H9 (cell line): ENCODE results near the gene NPM3. TPM values are rescaled to one million over a fixed set of nuclear protein-coding genes. Genes with fewer than 3 reads are reported as not detected.

ENCODE experiments used
- DNase-seq: peaks from one replicate; pipeline ENCODE4 v3.0.0-alpha.2; 2017
- H2AFZ ChIP-seq: one replicate; pipeline ENCODE4 v1.6.1; 2013; ENCODE audit warnings: mild to moderate bottlenecking, low read length, control low read depth, moderate library complexity
- H2AK5ac ChIP-seq: 2 replicates; pipeline ENCODE4 v1.6.1; 2013; ENCODE audit warnings: low read length, control low read depth, mixed read lengths; ENCODE audit not compliant: insufficient read length
- H2BK120ac ChIP-seq: one replicate; pipeline ENCODE4 v1.6.1; 2013; ENCODE audit warnings: low read depth, mild to moderate bottlenecking, low read length, control low read depth, inconsistent platforms; ENCODE audit not compliant: poor library complexity, severe bottlenecking
- H2BK12ac ChIP-seq: 2 replicates; pipeline ENCODE4 v1.6.1; 2013; ENCODE audit warnings: low read length, control low read depth, mixed read lengths, low read depth; ENCODE audit not compliant: insufficient read length
- H2BK15ac ChIP-seq: 2 replicates; pipeline ENCODE4 v1.6.1; 2013; ENCODE audit warnings: low read depth, low read length, control low read depth
- H2BK20ac ChIP-seq: one replicate; pipeline ENCODE4 v1.6.1; 2013; ENCODE audit warnings: low read depth, mild to moderate bottlenecking, low read length, control low read depth, inconsistent platforms; ENCODE audit not compliant: poor library complexity, severe bottlenecking
- H2BK5ac ChIP-seq: 2 replicates; pipeline ENCODE4 v1.6.1; 2013; ENCODE audit warnings: low read length, control low read depth, mixed read lengths; ENCODE audit not compliant: insufficient read length
- H3K14ac ChIP-seq: 2 replicates; pipeline ENCODE4 v1.6.1; 2013; ENCODE audit warnings: low read length, control low read depth; ENCODE audit not compliant: insufficient read depth
- H3K18ac ChIP-seq: 2 replicates; pipeline ENCODE4 v1.6.1; 2013; ENCODE audit warnings: low read depth, mild to moderate bottlenecking, mixed read lengths, low read length, control low read depth; ENCODE audit not compliant: insufficient read length
- H3K23ac ChIP-seq: 2 replicates; pipeline ENCODE4 v1.6.1; 2013; ENCODE audit warnings: low read length, control low read depth, mixed read lengths, low read depth; ENCODE audit not compliant: insufficient read length
- H3K23me2 ChIP-seq: 2 replicates; pipeline ENCODE4 v1.6.1; 2013; ENCODE audit warnings: low read depth, mild to moderate bottlenecking, mixed read lengths, low read length, control low read depth; ENCODE audit not compliant: insufficient read length, poor library complexity, severe bottlenecking
- H3K27ac ChIP-seq: 2 replicates; pipeline ENCODE4 v1.5.1; 2013; ENCODE audit warnings: low read length, control low read depth, mixed read lengths, low read depth; ENCODE audit not compliant: insufficient read length
- H3K27me3 ChIP-seq: 2 replicates; pipeline ENCODE4 v1.6.1; 2013; ENCODE audit warnings: low read length, control low read depth, inconsistent platforms; ENCODE audit not compliant: insufficient read depth
- H3K4ac ChIP-seq: 2 replicates; pipeline ENCODE4 v1.6.1; 2013; ENCODE audit warnings: low read depth, mild to moderate bottlenecking, control low read depth, inconsistent platforms, low read length, moderate library complexity
- H3K4me1 ChIP-seq: 2 replicates; pipeline ENCODE4 v1.6.1; 2013; ENCODE audit warnings: low read length, control low read depth, inconsistent platforms; ENCODE audit not compliant: insufficient read depth
- H3K4me2 ChIP-seq: 2 replicates; pipeline ENCODE4 v1.6.1; 2013; ENCODE audit warnings: low read length, control low read depth, mixed read lengths; ENCODE audit not compliant: insufficient read length, insufficient read depth
- H3K56ac ChIP-seq: 2 replicates; pipeline ENCODE4 v1.6.1; 2013; ENCODE audit warnings: low read depth, mild to moderate bottlenecking, mixed read lengths, low read length, control low read depth; ENCODE audit not compliant: insufficient read length
- H3K79me1 ChIP-seq: 2 replicates; pipeline ENCODE4 v1.6.1; 2013; ENCODE audit warnings: low read depth, mild to moderate bottlenecking, moderate library complexity, low read length, control low read depth, inconsistent platforms; ENCODE audit not compliant: insufficient read depth, poor library complexity, severe bottlenecking
- H3K79me2 ChIP-seq: 2 replicates; pipeline ENCODE4 v1.6.1; 2013; ENCODE audit warnings: low read length, control low read depth, inconsistent platforms; ENCODE audit not compliant: insufficient read depth
- H3K9ac ChIP-seq: 2 replicates; pipeline ENCODE4 v1.6.1; 2013; ENCODE audit warnings: low read length, control low read depth, mixed read lengths; ENCODE audit not compliant: insufficient read length; ENCODE audit errors: extremely low read depth
- H3K9me3 ChIP-seq: one replicate; pipeline ENCODE4 v1.6.1; 2013; ENCODE audit warnings: low read depth, low read length, inconsistent platforms; ENCODE audit not compliant: control insufficient read depth
- H3T11ph ChIP-seq: one replicate; pipeline ENCODE4 v1.6.1; 2013; ENCODE audit warnings: mild to moderate bottlenecking, low read length, control low read depth, inconsistent platforms
- H4K20me1 ChIP-seq: one replicate; pipeline ENCODE4 v1.6.1; 2013; ENCODE audit not compliant: control insufficient read depth, insufficient read length, insufficient read depth
- H4K5ac ChIP-seq: 2 replicates; pipeline ENCODE4 v1.6.1; 2013; ENCODE audit warnings: low read depth, mild to moderate bottlenecking, mixed read lengths, low read length, control low read depth; ENCODE audit not compliant: insufficient read length
- H4K8ac ChIP-seq: replicated peaks from 2 replicates; pipeline ENCODE4 v1.6.1; 2013; ENCODE audit warnings: low read length, control low read depth, mixed read lengths, low read depth; ENCODE audit not compliant: insufficient read length
- H4K91ac ChIP-seq: 2 replicates; pipeline ENCODE4 v1.6.1; 2013; ENCODE audit warnings: low read depth, mild to moderate bottlenecking, moderate library complexity, mixed read lengths, low read length, control low read depth; ENCODE audit not compliant: insufficient read length
- H3K27ac Mint-ChIP-seq, 3 experiments: 2 replicates in 2 of 3; 3 replicates in 1 of 3; pipeline ENCODE4 v1.8.0; 2020 to 2021; ENCODE audit warnings: mixed read lengths in 3 of 3, mild to moderate bottlenecking in 1 of 3, moderate library complexity in 1 of 3
- H3K27me3 Mint-ChIP-seq: 2 replicates; pipeline ENCODE4 v1.8.0; 2021; ENCODE audit warnings: low read depth, mild to moderate bottlenecking, moderate library complexity, mixed read lengths
- H3K36me3 Mint-ChIP-seq, 3 experiments: 2 replicates in 2 of 3; 3 replicates in 1 of 3; pipeline ENCODE4 v1.8.0; 2020 to 2021; ENCODE audit warnings: low read depth in 3 of 3, mixed read lengths in 3 of 3; ENCODE audit not compliant: insufficient read depth in 1 of 3
- H3K4me1 Mint-ChIP-seq, 2 experiments: 2 replicates each; pipeline ENCODE4 v1.8.0; 2020; ENCODE audit warnings: mixed read lengths in 2 of 2
- H3K4me3 Mint-ChIP-seq, 2 experiments: 2 replicates in 1 of 2; 3 replicates in 1 of 2; pipeline ENCODE4 v1.8.0; 2020 to 2021; ENCODE audit warnings: mild to moderate bottlenecking in 2 of 2, mixed read lengths in 2 of 2, moderate library complexity in 1 of 2
- H3K9me3 Mint-ChIP-seq, 2 experiments: 2 replicates in 1 of 2; 3 replicates in 1 of 2; pipeline ENCODE4 v1.8.0; 2020; ENCODE audit warnings: mild to moderate bottlenecking in 2 of 2, mixed read lengths in 2 of 2, moderate library complexity in 1 of 2
- CTCF ChIP-seq: fragments of 200-600 bp; sonication (generic); conservative IDR thresholded peaks from 3 replicates; pipeline ENCODE4 v1.8.0; 2021; ENCODE audit warnings: antibody characterized with exemption, mild to moderate bottlenecking
- WGBS: extraction: QIAGEN DNeasy Blood & Tissue Kit; methylation state at CpG from one replicate; pipeline ENCODE4 v1.1.7; 2013; ENCODE audit warnings: missing lambda C conversion rate, low lambda C conversion rate, mixed read lengths; ENCODE audit not compliant: insufficient read length; ENCODE audit errors: extremely low coverage; 5-methylcytosine and 5-hydroxymethylcytosine counted together
- total RNA-seq: library from RNA; stranded (reverse); gene quantifications from 2 replicates; pipeline ENCODE4 v1.2.1, GENCODE V29; 2021

The NPM3 gene
- total RNA-seq, 1 experiment from 2014 or later: 133 TPM

GRCh38 chr10:101766753-101767599 lies 16.3 kb downstream of the NPM3 start:
- no peak for DNase-seq
- TF ChIP-seq CTCF: no peak
- no peak overlapping the region for H3K4ac ChIP-seq
- no peak overlapping the region for H2BK5ac ChIP-seq
- H3K79me1 ChIP-seq: no peaks in the 10 kb centered on the region
- H2BK15ac ChIP-seq: no peak overlapping the region
- H3K79me2 ChIP-seq: no peaks in the 10 kb centered on the region
- no peak overlapping the region for H3K23ac ChIP-seq
- H3K56ac ChIP-seq: no peak overlapping the region
- Mint-ChIP-seq H3K36me3 (peaks cover 0 to 5% (median 0%) of the 10 kb centered on the region in 3 experiments; a peak in 3 of 7 replicates), H3K27ac (no peak overlapping the region), H3K27me3 (peaks cover 21% of the 10 kb centered on the region), H3K4me1 (peaks cover 8 to 20% of the 10 kb centered on the region in 2 experiments), H3K4me3 (no peak overlapping the region), H3K9me3 (no peaks in the 10 kb centered on the region)
- H3K23me2 ChIP-seq: no peaks in the 10 kb centered on the region
- H2AK5ac ChIP-seq: no peak overlapping the region
- no peak overlapping the region for H3K27ac ChIP-seq
- no peak overlapping the region for H2BK120ac ChIP-seq
- no peak overlapping the region for H2AFZ ChIP-seq
- H3T11ph ChIP-seq: no peak overlapping the region
- no peaks in the 10 kb centered on the region for H3K9me3 ChIP-seq
- no peak overlapping the region for H4K91ac ChIP-seq
- no peak overlapping the region; the same call in 1 of the 2 replicates for H3K14ac ChIP-seq
- WGBS: no CpG with 5 or more reads among the region's 12 CpGs
- H4K8ac ChIP-seq: no peak overlapping the region
- H3K4me2 ChIP-seq: no peak overlapping the region
- no peak overlapping the region for H2BK20ac ChIP-seq
- 0 out of 2 replicates have a peak, but pooled peaks cover 2% of the 10 kb centered on the region for H3K4me1 ChIP-seq
- no peak overlapping the region for H3K9ac ChIP-seq
- H4K20me1 ChIP-seq: no peaks in the 10 kb centered on the region
- no peak overlapping the region for H3K18ac ChIP-seq
- no peak overlapping the region for H4K5ac ChIP-seq
- H3K27me3 ChIP-seq: no peaks in the 10 kb centered on the region; the same call in 1 of the 2 replicates
- H2BK12ac ChIP-seq: no peak overlapping the region
